Measurements from ENCODE around the gene CBY2. TPM values are rescaled to one million over a fixed set of nuclear protein-coding genes. Genes with fewer than 3 reads are reported as not detected.
A peak's percentile ranks its signal among the peaks of the same experiment; 100 is the strongest.
"Not testable (repeated sequence)": the region's sequence is repeated elsewhere in the genome, so short reads cannot be mapped to it uniquely, and the experiment has no call there.

CBY2 gene, protein sequence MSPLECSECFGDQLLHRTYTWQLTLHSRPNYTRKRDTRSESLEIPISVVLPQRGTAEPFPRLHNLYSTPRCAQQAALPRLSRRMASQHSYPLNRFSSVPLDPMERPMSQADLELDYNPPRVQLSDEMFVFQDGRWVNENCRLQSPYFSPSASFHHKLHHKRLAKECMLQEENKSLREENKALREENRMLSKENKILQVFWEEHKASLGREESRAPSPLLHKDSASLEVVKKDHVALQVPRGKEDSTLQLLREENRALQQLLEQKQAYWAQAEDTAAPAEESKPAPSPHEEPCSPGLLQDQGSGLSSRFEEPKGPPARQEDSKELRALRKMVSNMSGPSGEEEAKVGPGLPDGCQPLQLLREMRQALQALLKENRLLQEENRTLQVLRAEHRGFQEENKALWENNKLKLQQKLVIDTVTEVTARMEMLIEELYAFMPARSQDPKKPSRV
- not detected for total RNA-seq

DNA sequence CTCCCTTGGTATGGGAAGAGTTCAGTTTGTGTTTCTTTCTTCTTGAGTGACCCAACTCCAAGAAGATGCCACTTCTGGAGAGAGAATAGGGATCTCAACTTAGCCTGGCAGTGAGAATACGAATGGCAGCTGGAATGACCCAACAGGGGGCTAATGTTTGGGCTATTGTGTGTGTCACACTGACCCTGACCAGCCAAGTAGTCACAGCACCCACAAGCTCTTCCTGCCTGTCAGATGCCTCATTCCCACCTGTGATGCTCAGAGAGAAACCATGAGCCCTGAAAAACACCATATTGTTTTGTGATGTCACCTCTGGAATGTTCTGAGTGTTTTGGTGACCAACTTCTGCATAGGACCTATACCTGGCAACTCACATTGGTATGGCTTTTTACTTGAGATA, at the start of gene CBY2:
TSS of gene CBY2 (plus strand) at position 233 of the 400 bp plus-strand sequence. CDS start at position 304, 71 bp downstream.
- no peak for DNase-seq

DNA sequence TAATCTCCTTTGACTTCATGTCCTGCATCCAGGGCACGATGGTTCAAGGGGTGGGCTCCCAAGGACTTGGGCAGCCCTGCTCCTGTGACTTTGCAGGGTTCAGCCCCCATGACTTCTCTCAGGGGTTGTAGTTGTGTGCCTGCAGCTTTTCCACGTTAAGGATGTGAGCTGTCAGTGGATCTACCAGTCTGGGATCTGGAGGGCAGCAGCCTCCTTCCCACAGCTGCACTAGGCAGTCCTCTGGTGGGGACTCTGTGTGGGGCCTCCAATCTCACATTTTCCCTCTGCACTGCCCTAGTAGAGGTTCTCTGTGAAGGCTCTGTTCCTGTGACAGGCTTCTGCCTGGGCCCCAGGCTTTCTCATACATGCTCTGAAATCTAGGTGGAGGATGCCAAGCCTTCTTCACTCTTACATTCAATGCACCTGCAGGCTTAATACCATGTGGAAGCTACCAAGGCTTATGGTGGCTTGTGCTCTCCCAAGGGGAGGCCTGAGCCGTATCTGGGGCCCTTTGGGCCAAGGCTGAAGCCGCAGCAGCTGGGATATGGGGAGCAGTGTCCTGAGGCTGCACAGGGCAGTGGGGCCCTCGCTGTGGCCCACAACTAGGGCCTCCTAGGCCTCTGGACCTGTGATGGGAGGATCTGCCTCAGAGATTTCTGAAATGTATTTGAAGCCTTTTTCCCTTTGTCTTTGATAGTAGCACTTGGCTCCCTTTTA, 47.3 kb upstream of the CBY2 start:
- no peak for DNase-seq

DNA sequence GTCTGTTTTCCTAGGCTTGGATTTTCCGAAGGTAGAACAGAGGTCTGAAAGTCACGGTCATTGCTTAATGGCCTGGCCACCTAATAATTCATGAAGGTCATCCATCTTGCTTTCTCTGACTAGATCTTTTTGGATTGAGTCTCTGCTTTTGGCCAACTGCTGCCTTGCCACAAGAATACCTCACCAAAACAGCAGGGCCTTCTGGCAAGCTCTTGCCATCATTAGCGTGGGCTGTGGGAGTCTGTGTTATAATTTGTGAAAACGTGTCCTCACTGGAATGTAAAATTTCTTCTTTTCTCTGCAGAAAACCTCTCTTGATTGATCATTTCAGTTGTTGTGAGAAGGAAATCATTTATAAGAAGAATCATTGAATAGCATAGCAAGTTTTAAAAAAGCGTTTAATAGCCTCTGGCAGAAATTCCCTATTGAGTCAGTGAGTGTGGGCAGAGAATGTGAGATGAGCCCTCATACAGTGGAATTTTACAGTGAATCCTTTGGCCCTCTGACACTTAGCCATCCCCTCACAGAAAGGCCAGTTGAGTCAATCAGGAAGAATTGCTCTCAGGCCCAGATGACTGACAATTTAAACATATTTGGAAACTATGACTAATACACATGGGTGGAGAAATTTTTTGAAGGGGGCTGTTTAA, 43.4 kb upstream of the CBY2 start:
- DNase-seq: no peak

DNA sequence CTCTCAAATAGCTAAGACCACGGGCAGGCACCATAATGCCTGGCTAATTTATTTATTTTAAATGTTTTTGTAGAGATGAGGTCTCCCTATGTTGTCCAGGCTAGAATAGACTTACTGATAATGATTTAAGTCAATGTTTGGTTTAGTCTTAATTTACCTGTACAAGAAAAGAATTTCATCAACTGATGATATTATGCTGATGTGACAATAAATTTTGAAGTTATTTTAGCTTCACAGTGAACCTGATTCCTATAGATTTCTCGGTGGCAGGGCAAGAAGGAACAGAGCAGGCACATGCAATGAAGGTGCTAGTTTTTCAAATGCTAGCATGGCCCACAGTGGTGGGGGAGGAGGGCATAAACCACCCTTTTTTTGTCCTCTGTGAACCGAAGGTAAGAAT, 42.6 kb upstream of the CBY2 start:
- DNase-seq: no peak

DNA sequence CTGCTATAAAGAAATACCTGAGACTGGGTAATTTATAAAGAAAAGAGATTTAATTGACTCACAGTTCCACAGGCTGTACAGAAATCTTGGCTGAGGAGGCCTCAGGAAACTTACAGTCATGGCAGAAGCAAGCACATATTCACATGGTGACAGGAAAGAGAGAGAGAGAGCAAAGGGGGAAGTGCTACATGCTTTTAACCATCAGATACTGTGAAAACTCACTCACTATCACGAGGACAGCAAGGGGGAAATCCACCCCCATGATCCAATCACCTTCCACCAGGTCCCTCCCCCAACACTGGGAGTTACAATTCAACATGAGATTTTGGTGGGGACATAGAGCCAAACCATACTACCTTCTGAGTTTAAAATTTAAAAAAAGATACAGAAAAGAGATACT, 41.7 kb upstream of the CBY2 start:
- not testable (repeated sequence) for DNase-seq

DNA sequence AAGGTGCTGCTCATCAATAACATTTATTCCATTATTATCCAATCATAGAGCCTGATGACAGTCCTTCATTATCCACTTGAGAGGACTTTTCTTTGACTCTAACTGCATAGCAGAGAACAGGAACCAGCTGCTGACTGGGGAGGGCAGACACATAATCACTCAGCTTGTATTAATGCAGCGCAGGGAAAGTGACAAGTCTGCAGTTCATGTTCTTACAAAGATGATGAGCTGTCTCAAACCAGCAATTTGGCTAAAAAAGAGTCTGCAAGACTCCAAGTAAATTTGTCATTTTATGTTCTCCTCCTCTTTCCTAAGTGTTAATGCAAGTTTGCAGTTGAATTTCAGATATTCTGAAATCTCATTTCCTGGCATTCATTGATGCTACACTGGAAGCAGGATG, 40.0 kb upstream of the CBY2 start:
- no peak for DNase-seq

DNA sequence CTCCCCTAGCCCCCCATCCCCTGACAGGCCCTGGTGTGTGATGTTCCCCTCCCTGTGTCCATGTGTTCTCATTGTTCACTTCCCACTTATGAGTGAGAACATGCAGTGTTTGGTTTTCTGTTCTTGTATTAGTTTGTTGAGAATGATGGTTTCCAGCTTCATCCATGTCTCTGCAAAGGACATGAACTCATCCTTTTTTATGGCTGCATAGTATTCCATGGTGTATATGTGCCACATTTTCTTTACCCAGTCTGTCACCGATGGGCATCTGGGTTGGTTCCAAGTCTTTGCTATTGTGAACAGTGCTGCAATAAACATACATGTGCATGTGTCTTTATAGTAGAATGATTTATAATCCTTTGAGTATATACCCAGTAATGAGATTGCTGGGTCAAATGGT, 39.2 kb upstream of the CBY2 start:
- DNase-seq: not testable (repeated sequence)

DNA sequence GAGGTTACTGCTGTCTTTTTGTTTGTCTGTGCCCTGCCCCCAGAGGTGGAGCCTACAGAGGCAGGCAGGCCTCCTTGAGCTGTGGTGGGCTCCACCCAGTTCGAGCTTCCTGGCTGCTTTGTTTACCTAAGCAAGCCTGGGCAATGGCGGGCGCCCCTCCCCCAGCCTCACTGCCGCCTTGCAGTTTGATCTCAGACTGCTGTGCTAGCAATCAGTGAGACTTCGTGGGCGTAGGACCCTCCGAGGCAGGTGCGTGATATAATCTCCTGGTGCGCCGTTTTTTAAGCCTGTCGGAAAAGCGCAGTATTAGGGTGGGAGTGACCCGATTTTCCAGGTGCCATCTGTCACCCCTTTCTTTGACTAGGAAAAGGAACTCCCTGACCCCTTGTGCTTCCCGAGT, 32.5 kb upstream of the CBY2 start:
- not testable (repeated sequence) for DNase-seq

DNA sequence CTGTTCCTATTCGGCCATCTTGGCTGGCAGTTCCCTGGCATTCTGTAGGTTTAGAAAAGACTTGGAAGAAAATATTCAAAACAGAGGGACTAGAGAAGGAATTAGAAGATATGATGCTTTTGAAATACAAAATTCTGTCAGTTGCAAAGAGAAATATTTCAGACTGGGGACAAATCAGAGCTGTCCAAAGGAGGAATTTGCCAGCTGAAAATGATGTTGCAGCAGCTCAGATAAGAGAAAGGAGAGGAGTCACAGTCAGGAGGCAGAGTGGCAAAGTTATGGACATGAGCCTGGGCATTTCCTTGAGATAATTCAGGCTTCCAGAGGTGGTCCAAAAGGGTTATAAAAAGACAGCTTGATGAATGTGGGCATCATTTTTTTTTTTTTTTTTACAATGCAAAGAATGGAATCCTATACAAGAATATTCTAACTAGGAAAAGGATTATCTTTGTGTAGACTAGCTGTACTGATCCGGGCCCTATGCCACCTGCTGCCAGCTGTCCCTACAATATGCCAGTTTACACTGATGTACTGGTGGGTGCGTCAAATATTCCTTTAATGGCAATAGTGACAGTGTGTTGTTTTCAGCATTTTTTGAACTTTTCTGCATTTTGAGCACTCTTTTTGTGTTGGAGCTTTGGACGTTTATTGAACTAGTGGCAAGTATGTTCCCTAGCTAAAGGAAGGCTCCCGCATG, 31.8 kb upstream of the CBY2 start:
- DNase-seq: peak; percentile 48

DNA sequence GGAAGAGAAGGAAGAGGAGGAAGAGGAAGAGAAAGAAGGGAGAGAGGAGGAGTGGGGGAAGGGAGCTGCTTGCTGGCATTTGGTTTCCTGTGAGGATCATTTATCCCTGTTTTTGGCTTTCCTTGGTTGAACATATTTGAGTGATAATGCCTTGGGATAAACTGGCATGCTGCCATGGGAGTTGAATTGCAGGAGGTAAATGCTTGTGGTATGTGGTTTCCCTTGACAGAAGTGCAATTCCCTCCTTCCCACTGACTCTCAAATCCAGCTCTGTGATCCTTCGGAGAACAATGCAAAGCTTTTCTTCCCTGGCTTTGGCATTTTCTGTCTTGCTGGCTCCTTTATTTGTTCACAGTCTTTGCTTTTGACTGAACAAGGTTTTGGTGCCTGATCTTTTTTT, 27.2 kb upstream of the CBY2 start:
- DNase-seq: peak; percentile 31

DNA sequence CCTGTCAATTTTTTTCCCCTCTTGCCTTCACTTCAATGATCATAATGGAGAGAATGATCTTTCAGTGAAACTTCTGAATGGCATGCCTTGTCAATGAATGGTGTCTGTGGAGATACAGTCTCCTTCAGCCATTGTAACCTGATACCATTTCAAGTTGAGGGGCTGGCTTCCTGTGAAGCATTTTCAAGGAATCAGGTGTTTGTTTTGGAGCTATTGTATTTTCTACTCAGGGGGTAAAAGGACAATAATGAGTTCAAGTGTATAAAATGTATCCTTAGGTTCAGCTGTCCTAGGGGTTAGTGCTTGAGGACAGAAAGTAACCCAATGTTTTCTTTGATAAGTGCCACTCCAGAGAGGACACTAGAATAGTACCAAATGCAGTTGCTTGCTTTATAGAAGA, 23.8 kb upstream of the CBY2 start:
- no peak for DNase-seq

DNA sequence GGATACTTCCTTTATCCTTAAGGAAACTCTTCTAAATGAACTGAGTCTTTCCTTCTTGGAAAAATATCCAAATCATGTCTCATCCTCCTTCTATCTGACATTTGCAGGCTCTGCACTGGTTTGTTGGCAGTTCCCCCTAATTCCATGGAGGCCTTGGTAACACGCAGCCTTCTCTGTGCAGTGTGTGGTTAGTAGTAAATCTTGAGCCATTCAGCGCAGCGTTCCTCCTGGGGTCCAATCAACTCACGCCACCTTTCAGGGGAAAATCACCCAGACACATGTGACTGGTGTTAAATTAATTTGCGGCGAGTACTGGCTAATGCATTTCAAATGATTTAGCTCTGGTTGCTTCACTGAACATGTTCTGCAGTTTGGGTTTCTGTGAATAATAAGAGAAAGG, 21.0 kb upstream of the CBY2 start:
- peak; percentile 10 for DNase-seq

DNA sequence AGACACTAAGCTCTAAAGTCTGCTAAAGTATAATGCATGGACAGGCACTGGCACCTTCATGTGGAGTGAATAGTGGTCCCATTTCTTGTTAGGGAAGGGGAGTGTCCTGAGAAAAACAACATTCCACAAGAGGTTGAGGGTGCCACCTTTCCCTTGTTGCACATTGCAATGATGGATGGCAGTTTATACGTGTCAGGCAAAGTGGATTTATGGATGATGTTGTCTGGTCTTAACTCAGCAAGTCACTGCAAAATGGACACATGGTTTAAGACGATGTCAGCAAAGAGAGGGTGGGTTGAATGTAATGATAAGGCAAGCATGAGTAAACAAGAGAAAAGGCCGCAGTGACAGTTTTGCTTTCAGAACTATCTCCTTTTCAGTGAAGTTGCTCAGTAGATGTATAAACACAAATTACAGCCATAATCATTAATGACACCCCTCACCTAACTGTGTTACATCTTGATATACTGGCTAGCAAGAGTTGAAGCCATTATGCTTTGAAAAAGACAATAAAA, 19.6 kb upstream of the CBY2 start:
- DNase-seq: no peak

DNA sequence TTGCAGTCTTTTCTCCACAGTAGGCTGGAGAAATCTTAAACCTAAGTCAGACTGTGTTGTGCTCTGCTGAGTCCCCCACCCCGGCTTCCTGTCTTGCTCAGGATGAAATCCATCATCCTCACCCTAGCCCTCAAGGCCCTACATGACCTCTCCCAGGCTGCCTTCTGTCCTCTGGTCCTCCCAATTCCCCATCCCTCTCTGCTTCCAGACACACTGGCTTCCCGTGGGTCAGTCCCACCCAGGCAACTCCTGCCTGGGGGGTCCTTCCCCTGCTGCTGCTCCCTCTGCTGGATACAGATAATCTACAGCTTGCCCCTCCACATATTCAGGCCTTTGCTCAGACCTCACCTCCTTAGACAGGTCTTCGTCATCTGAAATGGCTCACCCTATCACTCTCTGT, 18.4 kb upstream of the CBY2 start:
- no peak for DNase-seq

DNA sequence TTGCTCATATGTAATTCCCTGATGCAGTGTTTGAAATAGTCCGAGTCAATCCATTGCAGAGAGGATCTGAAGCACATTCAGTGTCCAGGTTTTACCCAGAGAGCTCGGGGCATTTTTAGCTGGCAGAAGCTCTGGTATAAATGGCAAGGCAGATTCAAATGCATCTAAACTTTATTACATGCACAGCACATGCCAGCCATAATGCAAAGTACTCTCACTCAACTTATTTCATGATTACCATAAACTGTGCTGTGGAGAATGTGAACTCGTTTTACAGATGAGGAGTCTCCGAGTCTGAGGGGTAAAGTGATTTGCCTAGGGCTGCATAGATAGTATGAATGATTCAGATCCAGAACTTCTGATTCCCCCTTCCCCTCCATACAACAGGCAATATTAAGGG, 13.5 kb upstream of the CBY2 start:
- DNase-seq: no peak

DNA sequence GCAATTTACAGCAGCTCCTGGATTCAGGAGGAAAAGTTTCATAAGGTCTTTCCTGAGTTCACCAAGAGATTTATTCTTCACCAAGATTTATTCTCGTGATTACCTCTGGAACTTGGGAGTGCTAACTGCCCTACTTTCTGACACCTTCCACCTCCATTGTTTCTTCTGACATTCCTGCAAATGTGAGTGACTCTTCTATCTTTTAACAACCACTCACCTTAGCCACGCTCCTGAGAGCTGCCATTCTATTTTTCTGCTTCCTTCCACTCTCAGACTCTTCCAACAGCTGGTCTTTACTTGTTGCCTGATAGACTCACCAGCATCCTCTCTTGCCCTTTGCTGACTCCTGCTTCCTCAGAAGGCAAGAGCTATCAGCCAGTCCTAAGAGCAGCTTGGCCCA, 11.5 kb upstream of the CBY2 start:
- no peak for DNase-seq

DNA sequence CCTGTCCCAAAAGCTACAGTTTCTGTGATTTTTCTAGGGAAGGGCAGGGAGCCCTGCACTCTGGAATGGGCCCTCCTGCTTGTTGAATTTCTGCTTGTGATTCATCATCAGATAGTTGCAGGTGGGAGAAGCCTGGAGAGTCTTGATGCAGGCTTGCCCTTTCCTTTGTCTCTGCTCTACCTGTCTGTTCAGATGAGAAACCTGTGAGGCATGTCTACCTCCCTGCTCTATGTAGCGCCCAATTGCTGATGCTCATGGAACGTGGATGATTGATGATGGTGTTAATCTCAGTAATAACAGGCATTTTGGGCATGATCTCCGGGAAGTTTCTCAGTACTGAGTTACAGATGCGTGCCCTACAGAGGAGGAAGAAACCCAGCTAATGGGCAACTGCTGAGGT, 10.9 kb upstream of the CBY2 start:
- no peak for DNase-seq

DNA sequence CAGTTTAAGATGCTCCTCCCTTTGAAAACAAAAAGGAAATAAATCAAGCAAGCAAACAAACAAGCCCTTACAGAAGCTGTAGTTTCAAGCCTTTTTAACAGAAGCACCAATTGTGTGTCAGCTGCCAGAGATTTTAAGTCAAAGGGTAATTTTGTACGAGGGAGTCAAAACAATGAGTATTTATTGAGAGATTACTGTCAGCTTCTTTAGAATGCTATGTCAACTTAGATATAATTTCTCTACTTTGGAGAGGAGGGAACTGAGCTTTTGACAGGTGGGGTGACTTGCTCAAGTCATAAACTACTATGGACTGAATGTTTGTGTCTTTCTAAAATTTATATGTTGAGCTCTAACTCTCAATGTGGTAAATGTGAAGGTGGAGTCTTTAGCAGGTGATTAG, 10.5 kb upstream of the CBY2 start:
- no peak for DNase-seq

DNA sequence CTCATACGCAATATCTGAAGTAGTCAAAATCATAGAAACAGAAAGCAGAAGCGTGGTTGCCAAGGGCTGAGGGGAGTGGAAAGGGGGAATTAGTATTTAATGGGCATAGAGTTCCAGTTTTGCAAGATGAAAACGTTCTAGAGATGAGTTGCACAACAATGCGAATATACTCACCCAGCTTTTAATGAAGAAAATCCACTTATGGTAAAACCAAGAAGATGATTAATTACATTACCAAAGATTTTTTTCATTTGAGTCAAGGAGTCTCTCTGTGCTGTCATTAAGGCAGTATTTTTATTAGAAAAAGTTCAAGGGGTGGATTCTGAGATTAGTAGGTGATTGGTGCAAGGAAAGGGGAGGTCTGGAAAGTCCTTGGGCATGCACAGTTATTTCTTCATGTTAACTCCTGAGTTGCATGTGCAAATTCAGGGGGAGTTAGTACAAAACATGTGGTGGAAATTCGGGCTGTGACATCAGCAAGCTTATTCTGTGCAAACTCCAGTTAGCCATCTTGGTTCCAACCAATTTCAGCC, 6.9 kb upstream of the CBY2 start:
- DNase-seq: no peak

DNA sequence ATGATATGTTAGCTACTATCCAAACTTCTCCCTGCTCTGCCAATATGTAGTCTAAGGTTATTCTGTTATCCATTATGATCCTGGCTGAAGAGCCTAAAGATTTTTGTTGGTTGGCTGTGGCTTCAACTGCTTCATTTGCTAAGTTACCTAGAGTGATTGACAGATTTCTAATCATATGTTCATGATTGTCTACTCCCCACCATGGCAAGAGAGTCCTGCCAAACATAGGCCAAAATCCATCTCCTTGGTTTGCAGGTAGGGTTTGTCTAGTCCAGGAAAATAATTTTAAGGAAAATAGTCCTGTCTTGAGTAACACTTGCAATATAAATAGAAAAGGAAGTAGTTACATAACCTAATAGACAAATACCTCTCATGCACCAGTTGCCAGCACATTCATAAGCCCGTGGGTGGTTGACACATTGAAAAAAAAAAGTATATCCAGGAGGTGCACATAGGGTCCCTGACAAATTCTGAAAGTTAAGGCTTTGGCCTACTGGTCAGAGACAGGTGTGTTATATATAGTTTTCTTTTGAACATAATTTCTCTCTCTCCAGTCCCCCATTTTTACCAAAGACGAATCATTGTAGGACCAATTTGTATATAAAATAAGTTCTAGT, 5.4 kb upstream of the CBY2 start:
- DNase-seq: no peak

Data from tongue (tissue), 2 donors.